IMR-90 (cell line): Measurements from ENCODE around the gene HHIP. TPM values are rescaled to one million over a fixed set of nuclear protein-coding genes. Genes with fewer than 3 reads are reported as not detected.
A peak's percentile ranks its signal among the peaks of the same experiment; 100 is the strongest.

Source experiments
- ATAC-seq: fragments of 200-7000 bp; cut with Tn5 transposase; 2 replicates; pipeline ENCODE4 v1.9.1; 2020; ENCODE audit warnings: low read depth, mild to moderate bottlenecking, moderate library complexity
- BruUV-seq: library from RNA; stranded (reverse); fragments of 400-500 nt; replicated peaks from 2 replicates; lab custom pipeline; 2021; lab: Mats Ljungman, UMichigan
- CTCF ChIA-PET: fragments of 300-600 bp; formaldehyde crosslinking; extraction: SDS; loops from one replicate; lab custom pipeline; 2021; ENCODE audit warnings: antibody characterized with exemption; lab: Yijun Ruan, JAX
- POLR2A ChIA-PET: fragments of 300-600 bp; sonication (Branson Sonifier 250); formaldehyde crosslinking; loops from one replicate; lab custom pipeline; 2022; ENCODE audit warnings: antibody characterized with exemption; ENCODE audit not compliant: unreplicated experiment; lab: Charles Lee
- DNase-seq: peaks from one replicate; pipeline ENCODE4 v3.0.0; 2013
- H2AFZ ChIP-seq: replicated peaks from 2 replicates; pipeline ENCODE3; 2013; ENCODE audit warnings: low read length, mild to moderate bottlenecking; ENCODE audit not compliant: poor library complexity
- H2AK5ac ChIP-seq: 2 replicates; pipeline ENCODE4 v1.6.1; 2013; ENCODE audit warnings: low read depth, low read length, inconsistent platforms
- H2AK9ac ChIP-seq: replicated peaks from 2 replicates; pipeline ENCODE3; 2013; ENCODE audit warnings: mild to moderate bottlenecking, low read depth, low read length, moderate library complexity; ENCODE audit not compliant: poor library complexity
- H2BK120ac ChIP-seq: 2 replicates; pipeline ENCODE4 v1.6.1; 2013; ENCODE audit warnings: low read depth, low read length, inconsistent platforms
- H2BK15ac ChIP-seq: 3 replicates; pipeline ENCODE4 v1.6.1; 2013; ENCODE audit warnings: low read depth, low read length, inconsistent platforms
- H2BK20ac ChIP-seq: 2 replicates; pipeline ENCODE4 v1.6.1; 2013; ENCODE audit warnings: low read depth, mild to moderate bottlenecking, inconsistent platforms, low read length, moderate library complexity
- H2BK5ac ChIP-seq: 2 replicates; pipeline ENCODE4 v1.6.1; 2013; ENCODE audit warnings: mild to moderate bottlenecking, low read depth, low read length, inconsistent platforms; ENCODE audit not compliant: poor library complexity, severe bottlenecking
- H3K14ac ChIP-seq: replicated peaks from 2 replicates; pipeline ENCODE4 v1.6.1; 2013; ENCODE audit warnings: low read depth, low read length, inconsistent platforms
- H3K18ac ChIP-seq: 2 replicates; pipeline ENCODE4 v1.6.1; 2013; ENCODE audit warnings: low read depth, low read length, control low read depth
- H3K23ac ChIP-seq: 2 replicates; pipeline ENCODE4 v1.6.1; 2013; ENCODE audit warnings: low read depth, low read length, inconsistent platforms
- H3K27ac ChIP-seq: 2 replicates; pipeline ENCODE4 v1.5.1; 2013; ENCODE audit warnings: mild to moderate bottlenecking, control low read depth, low read length; ENCODE audit not compliant: insufficient read depth
- H3K27me3 ChIP-seq: 2 replicates; pipeline ENCODE4 v1.6.1; 2013; ENCODE audit warnings: low read length; ENCODE audit not compliant: control insufficient read depth, insufficient read depth
- H3K36me3 ChIP-seq: 2 replicates; pipeline ENCODE4 v1.6.1; 2013; ENCODE audit warnings: low read length, mixed read lengths; ENCODE audit not compliant: control insufficient read depth, insufficient read depth
- H3K4ac ChIP-seq: 2 replicates; pipeline ENCODE4 v1.6.1; 2013; ENCODE audit warnings: low read depth, low read length, inconsistent platforms
- H3K4me1 ChIP-seq: 2 replicates; pipeline ENCODE4 v1.6.1; 2013; ENCODE audit warnings: low read length, mixed read lengths; ENCODE audit not compliant: control insufficient read depth, insufficient read depth
- H3K4me2 ChIP-seq: 2 replicates; pipeline ENCODE4 v1.6.1; 2013; ENCODE audit warnings: low read depth, mild to moderate bottlenecking, control low read depth, low read length, moderate library complexity
- H3K4me3 ChIP-seq: 2 replicates; pipeline ENCODE4 v1.5.1; 2013; ENCODE audit warnings: low read depth, mild to moderate bottlenecking, control low read depth, low read length, moderate library complexity; ENCODE audit not compliant: insufficient read depth
- H3K56ac ChIP-seq: 2 replicates; pipeline ENCODE4 v1.6.1; 2013; ENCODE audit warnings: low read length, inconsistent platforms; ENCODE audit not compliant: insufficient read depth; ENCODE audit errors: extremely low read depth
- H3K79me1 ChIP-seq, 2 experiments: 2 replicates each; pipeline ENCODE4 v1.6.1; 2013; ENCODE audit warnings: low read length in 2 of 2, inconsistent platforms in 1 of 2, low read depth in 1 of 2
- H3K9ac ChIP-seq: 2 replicates; pipeline ENCODE4 v1.6.1; 2013; ENCODE audit warnings: low read depth, low read length, control low read depth
- H3K9me1 ChIP-seq: 2 replicates; pipeline ENCODE4 v1.6.1; 2013; ENCODE audit warnings: low read length, inconsistent platforms; ENCODE audit not compliant: insufficient read depth
- H3K9me3 ChIP-seq: 2 replicates; pipeline ENCODE4 v1.6.1; 2013; ENCODE audit warnings: low read length; ENCODE audit not compliant: control insufficient read depth, insufficient read depth
- H4K20me1 ChIP-seq: 2 replicates; pipeline ENCODE4 v1.6.1; 2013; ENCODE audit warnings: low read length, inconsistent platforms; ENCODE audit not compliant: insufficient read depth
- H4K5ac ChIP-seq: 2 replicates; pipeline ENCODE4 v1.6.1; 2013; ENCODE audit warnings: mild to moderate bottlenecking, low read depth, low read length, control low read depth
- H4K8ac ChIP-seq, 2 experiments: 2 replicates each; pipeline ENCODE4 v1.6.1; 2013; ENCODE audit warnings: low read depth in 2 of 2, low read length in 2 of 2, control low read depth in 1 of 2, inconsistent platforms in 1 of 2
- H4K91ac ChIP-seq: 2 replicates; pipeline ENCODE4 v1.6.1; 2013; ENCODE audit warnings: low read depth, low read length, inconsistent platforms; ENCODE audit not compliant: insufficient read depth
- BHLHE40 ChIP-seq: fragments of 150-350 bp; IDR thresholded peaks from 2 replicates; pipeline ENCODE4 v1.6.1; 2016; ENCODE audit warnings: mild to moderate bottlenecking, low read depth, low read length
- CHD1 ChIP-seq: IDR thresholded peaks from 2 replicates; pipeline ENCODE4 v1.6.1; 2012; ENCODE audit warnings: low read depth, low read length, improper control_type of control experiment
- FOS ChIP-seq: fragments of 150-350 bp; IDR thresholded peaks from 2 replicates; pipeline ENCODE4 v1.6.1; 2016; ENCODE audit warnings: low read depth, low read length
- MAFK ChIP-seq: IDR thresholded peaks from 2 replicates; pipeline ENCODE4 v1.6.1; 2012; ENCODE audit warnings: low read depth, low read length, improper control_type of control experiment
- MAZ ChIP-seq: IDR thresholded peaks from 2 replicates; pipeline ENCODE4 v1.6.1; 2012; ENCODE audit warnings: low read depth, mild to moderate bottlenecking, low read length, improper control_type of control experiment, moderate library complexity, borderline replicate concordance
- RAD21 ChIP-seq: IDR thresholded peaks from 2 replicates; pipeline ENCODE4 v1.6.1; 2012; ENCODE audit warnings: low read length, improper control_type of control experiment
- RFX5 ChIP-seq: IDR thresholded peaks from 2 replicates; pipeline ENCODE4 v1.8.0; 2012; ENCODE audit warnings: low read depth, mild to moderate bottlenecking, low read length, moderate library complexity
- WGBS, 2 experiments: methylation state at CpG; one replicate each; pipeline versions ENCODE4 v1.1.5 to v1.1.7; 2013; ENCODE audit warnings: missing lambda C conversion rate in 2 of 2; ENCODE audit not compliant: insufficient read length in 1 of 2; ENCODE audit errors: extremely low coverage in 2 of 2; 5-methylcytosine and 5-hydroxymethylcytosine counted together
- dilution Hi-C: fragments of 300-500 bp; cut with HindIII; formaldehyde crosslinking; loops from one replicate; pipeline ENCODE4 v1.14.3; 2018; ENCODE audit warnings: low sequenced_read_pairs; ENCODE audit not compliant: unreplicated experiment
- in situ Hi-C: fragments of 300-500 bp; cut with MboI; formaldehyde crosslinking; loops from 3 replicates; pipeline ENCODE4 v1.14.3; 2019; ENCODE audit warnings: low sequenced_read_pairs, inconsistent platforms, mixed read lengths
- intact Hi-C: fragments of 100-400 bp; cut with micrococcal nuclease; formaldehyde crosslinking; loops from 2 replicates; pipeline ENCODE4 v1.10.0; 2022
- polyA plus RNA-seq, 3 experiments: library from polyadenylated mRNA; depleted of rRNA; stranded (reverse); fragments of >200 nt; gene quantifications; 2 replicates each; pipeline ENCODE4 v1.2.3, GENCODE V29; 2012; ENCODE audit warnings: low replicate concordance in 1 of 3
- total RNA-seq: library from RNA; depleted of rRNA; stranded (reverse); fragments of >200 nt; gene quantifications from 2 replicates; pipeline ENCODE4 v1.2.3, GENCODE V29; 2012

The HHIP gene
- total and polyA plus RNA-seq, 2 of the 4 experiments (the other 2 are of a cell fraction) = 6.6 to 9.6 TPM

- no peak for TF ChIP-seq RFX5
These were observed 790 bp upstream of the HHIP start (continued) for GRCh38 chr4:144645102-144645630.

GRCh38 chr4:144646523-144647094 lies 653 bp downstream of the HHIP start:
- in situ Hi-C loops (no loop called here), dilution Hi-C loops (no loop called here), intact Hi-C loops (loop anchor here (10.0 kb wide), 1 partner anchor 448 kb away; the partner anchor contains the start of genes ABCE1 and ANAPC10)
- Histone ChIP-seq H3K4me1 (peaks cover 7% of the 10 kb centered on the region), H4K8ac (peak overlapping the region in 1 of 2 experiments; percentile 32; a peak in 1 of 4 replicates), H4K20me1 (no peaks in the 10 kb centered on the region), H3K9ac (peak overlapping the region; percentile 51; the same call in 1 of the 2 replicates), H4K5ac (no peak overlapping the region), H3K79me1 (peaks cover 16 to 22% of the 10 kb centered on the region in 2 experiments), H3K4ac (peak overlapping the region; percentile 45), H3K9me1 (peaks cover 4% of the 10 kb centered on the region), H3K14ac (peak overlapping the region; percentile 66; the same call in 1 of the 2 replicates), H2BK120ac (peak overlapping the region; percentile 51; the same call in 1 of the 2 replicates), H2AK5ac (no peak overlapping the region), H3K4me2 (peak overlapping the region; percentile 94), H3K23ac (peak overlapping the region; percentile 70), H3K27me3 (no peaks in the 10 kb centered on the region), H3K36me3 (no peaks in the 10 kb centered on the region), H3K27ac (no peak overlapping the region), H3K9me3 (no peaks in the 10 kb centered on the region), H2BK15ac (no peak overlapping the region), H2AFZ (peak overlapping the region; percentile 81), H2AK9ac (peak overlapping the region; percentile 73), H2BK5ac (no peak overlapping the region), H2BK20ac (no peak overlapping the region), H3K56ac (no peak overlapping the region), H3K18ac (no peak overlapping the region), H4K91ac (no peak overlapping the region; the same call in 1 of the 2 replicates), H3K4me3 (peak overlapping the region; percentile 88)
- CTCF ChIA-PET = no interaction called here
- peak; percentile 48 for ATAC-seq
- TF ChIP-seq FOS (no peak), CHD1 (no peak), RFX5 (no peak), MAZ (no peak), RAD21 (no peak), MAFK (no peak), BHLHE40 (no peak)
- DNase-seq = no peak
- BruUV-seq = no TSS peak
- 0% methylated on average over 2 of the region's 22 CpGs; no CpG with 5 or more reads in 1 of the 2 experiments for WGBS, 2 experiments
- POLR2A ChIA-PET = no interaction called here
